ENCODE results near the gene ATR.
"Not testable (repeated sequence)": the region's sequence is repeated elsewhere in the genome, so short reads cannot be mapped to it uniquely, and the experiment has no call there.

- not testable (repeated sequence) for TF ChIP-seq EP300, CTCF, POLR2AphosphoS5, POLR2A (IDR thresholded peaks at IDR 0.05)
These were observed 4.3 kb downstream of the ATR start for GRCh38 chr3:142574223-142574622.
